Stimulated activated CD4-positive, alpha-beta T cell treated with anti-CD3 and anti-CD28 coated beads, Interleukin-4, amount 100 ng/mL, for 24 hours (primary cell): ENCODE results near the gene TBC1D22A.

Source experiments
- DNase-seq: peaks from one replicate; pipeline ENCODE4 v3.0.0-alpha.2; 2020

TBC1D22A gene

GRCh38 chr22:47213571-47214230 is 451.3 kb downstream of the TBC1D22A start:
- peak; percentile 46 for DNase-seq

GRCh38 chr22:47215851-47216250 is 453.4 kb downstream of the TBC1D22A start:
- no peak for DNase-seq

- no peak for DNase-seq
Observed at GRCh38 chr22:47218671-47219070, 456.2 kb downstream of the TBC1D22A start.

GRCh38 chr22:47219789-47220188 is 457.3 kb downstream of the TBC1D22A start:
- no peak for DNase-seq

GRCh38 chr22:47220752-47221151 is 458.3 kb downstream of the TBC1D22A start:
- no peak for DNase-seq

- DNase-seq: no peak
Observed at GRCh38 chr22:47221840-47222615, 459.6 kb downstream of the TBC1D22A start.
